ENCODE data around the gene PRKG2. TPM values are rescaled to one million over a fixed set of nuclear protein-coding genes. Genes with fewer than 3 reads are reported as not detected.

PRKG2 gene
- total and polyA plus RNA-seq, 2 donors = 0.84 to 3.0 TPM

DNA sequence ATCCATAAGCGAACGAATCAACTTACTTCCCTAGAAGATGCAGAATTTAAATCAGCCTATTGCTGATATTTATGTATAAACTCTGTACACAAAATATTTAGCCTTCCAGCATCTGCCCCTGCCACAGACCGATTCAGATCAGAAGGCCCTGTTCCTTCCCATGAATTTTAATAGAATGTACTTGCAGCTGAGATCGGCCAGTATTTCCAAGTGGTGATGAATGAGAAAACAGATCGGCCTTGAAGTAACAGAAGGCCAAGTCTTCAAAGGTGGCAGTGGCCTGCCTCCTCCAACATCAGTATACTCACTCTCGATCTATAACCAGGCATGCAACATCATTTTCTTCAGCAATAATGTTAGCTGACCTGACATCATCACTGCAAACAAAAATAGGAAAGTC, 66.4 kb downstream of the PRKG2 start:
- Histone ChIP-seq H3K36me3 (ENCODE audit: control insufficient read depth in 2 of 2, insufficient read depth in 2 of 2, low read length in 1 of 2) (no peaks in the 10 kb centered on the region), H3K27me3 (ENCODE audit: control insufficient read depth in 2 of 2, insufficient read depth in 1 of 2, low read length in 1 of 2) (no peaks in the 10 kb centered on the region), H3K4me3 (ENCODE audit: low read length in 2 of 2) (no peak overlapping the region), H3K9me3 (ENCODE audit: control insufficient read depth in 2 of 2, insufficient read depth in 1 of 2, low read length in 1 of 2) (no peaks in the 10 kb centered on the region), H3K4me1 (ENCODE audit: control insufficient read depth in 2 of 2, insufficient read depth in 2 of 2, low read length in 2 of 2) (no peaks in the 10 kb centered on the region), H3K27ac (ENCODE audit: low read depth in 1 of 2, low read length in 1 of 2) (no peak overlapping the region)
- DNase-seq (ENCODE audit: low read depth in 6 of 9, low spot score in 9 of 9) = no peak
- 96% methylated on average over 6 of the region's 6 CpGs for WGBS

DNA sequence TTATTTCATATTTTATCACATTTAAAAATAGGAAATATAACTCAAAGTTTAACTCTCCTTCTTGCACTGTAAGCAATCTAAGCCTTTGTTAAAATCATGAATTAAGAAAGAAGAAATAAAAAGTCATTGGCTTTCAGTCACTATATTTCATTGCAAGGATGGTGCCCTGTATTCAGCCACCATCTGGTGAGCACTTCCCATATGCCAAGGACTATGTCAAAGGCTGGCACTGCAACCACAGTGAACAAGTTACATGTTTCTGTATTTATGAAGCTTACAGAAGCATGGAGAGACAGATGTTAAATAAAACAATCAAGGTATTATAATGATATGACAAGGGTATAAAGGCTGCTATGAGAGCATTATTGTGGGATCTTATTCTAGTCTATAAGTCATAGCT, 68.6 kb downstream of the PRKG2 start:
- H3K27me3 ChIP-seq (ENCODE audit: control insufficient read depth in 2 of 2, insufficient read depth in 1 of 2, low read length in 1 of 2) = no peaks in the 10 kb centered on the region
- no peaks in the 10 kb centered on the region for H3K36me3 ChIP-seq (ENCODE audit: control insufficient read depth in 2 of 2, insufficient read depth in 2 of 2, low read length in 1 of 2)
- DNase-seq (ENCODE audit: low read depth in 6 of 9, low spot score in 9 of 9) = no peak
- H3K27ac ChIP-seq (ENCODE audit: low read depth in 1 of 2, low read length in 1 of 2) = no peak overlapping the region
- no peaks in the 10 kb centered on the region for H3K9me3 ChIP-seq (ENCODE audit: control insufficient read depth in 2 of 2, insufficient read depth in 1 of 2, low read length in 1 of 2)
- H3K4me3 ChIP-seq (ENCODE audit: low read length in 2 of 2) = no peak overlapping the region
- H3K4me1 ChIP-seq (ENCODE audit: control insufficient read depth in 2 of 2, insufficient read depth in 2 of 2, low read length in 2 of 2) = no peaks in the 10 kb centered on the region

GRCh38 chr4:81143183-81143582, 71.8 kb downstream of the PRKG2 start:
- 59% methylated on average over 2 of the region's 2 CpGs for WGBS
- no peaks in the 10 kb centered on the region for H3K9me3 ChIP-seq (ENCODE audit: control insufficient read depth in 2 of 2, insufficient read depth in 1 of 2, low read length in 1 of 2)
- no peak for DNase-seq (ENCODE audit: low read depth in 6 of 9, low spot score in 9 of 9)

GRCh38 chr4:81142744-81143143, 72.3 kb downstream of the PRKG2 start:
- 86% methylated on average over 7 of the region's 7 CpGs for WGBS
- Histone ChIP-seq H3K36me3 (ENCODE audit: control insufficient read depth in 2 of 2, insufficient read depth in 2 of 2, low read length in 1 of 2) (no peaks in the 10 kb centered on the region), H3K4me1 (ENCODE audit: control insufficient read depth in 2 of 2, insufficient read depth in 2 of 2, low read length in 2 of 2) (no peaks in the 10 kb centered on the region), H3K27me3 (ENCODE audit: control insufficient read depth in 2 of 2, insufficient read depth in 1 of 2, low read length in 1 of 2) (no peaks in the 10 kb centered on the region), H3K9me3 (ENCODE audit: control insufficient read depth in 2 of 2, insufficient read depth in 1 of 2, low read length in 1 of 2) (no peaks in the 10 kb centered on the region), H3K27ac (ENCODE audit: low read depth in 1 of 2, low read length in 1 of 2) (no peak overlapping the region), H3K4me3 (ENCODE audit: low read length in 2 of 2) (no peak overlapping the region)
- no peak for DNase-seq (ENCODE audit: low read depth in 6 of 9, low spot score in 9 of 9)

More at GRCh38 chr4:81143183-81143582, 71.8 kb downstream of the PRKG2 start:
- Histone ChIP-seq H3K4me1 (ENCODE audit: control insufficient read depth in 2 of 2, insufficient read depth in 2 of 2, low read length in 2 of 2) (no peaks in the 10 kb centered on the region), H3K27ac (ENCODE audit: low read depth in 1 of 2, low read length in 1 of 2) (no peak overlapping the region), H3K4me3 (ENCODE audit: low read length in 2 of 2) (no peak overlapping the region), H3K36me3 (ENCODE audit: control insufficient read depth in 2 of 2, insufficient read depth in 2 of 2, low read length in 1 of 2) (no peaks in the 10 kb centered on the region), H3K27me3 (ENCODE audit: control insufficient read depth in 2 of 2, insufficient read depth in 1 of 2, low read length in 1 of 2) (no peaks in the 10 kb centered on the region)

DNA sequence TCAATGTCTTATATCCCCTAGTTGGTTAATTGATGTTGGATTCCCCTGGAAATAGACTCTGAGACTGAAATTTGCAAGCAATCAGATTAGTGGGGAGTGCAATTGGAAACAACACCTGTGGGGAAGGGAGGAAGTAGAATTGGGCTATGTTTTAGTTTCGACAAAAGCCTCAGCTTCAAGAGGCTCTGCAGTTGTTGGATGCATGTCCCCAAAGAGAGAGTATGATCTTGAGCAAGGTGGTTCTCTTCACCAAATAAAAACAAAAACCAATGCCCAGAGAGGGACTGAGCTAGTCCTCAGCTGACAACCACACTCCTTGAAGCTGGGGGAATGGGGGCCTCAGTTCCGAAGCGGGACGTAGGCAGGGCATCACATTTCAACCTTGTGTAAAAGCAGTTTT, 77.1 kb downstream of the PRKG2 start:
- Histone ChIP-seq H3K4me1 (ENCODE audit: control insufficient read depth in 2 of 2, insufficient read depth in 2 of 2, low read length in 2 of 2) (no peaks in the 10 kb centered on the region), H3K9me3 (ENCODE audit: control insufficient read depth in 2 of 2, insufficient read depth in 1 of 2, low read length in 1 of 2) (no peaks in the 10 kb centered on the region), H3K4me3 (ENCODE audit: low read length in 2 of 2) (no peak overlapping the region), H3K27me3 (ENCODE audit: control insufficient read depth in 2 of 2, insufficient read depth in 1 of 2, low read length in 1 of 2) (no peaks in the 10 kb centered on the region), H3K27ac (ENCODE audit: low read depth in 1 of 2, low read length in 1 of 2) (no peak overlapping the region), H3K36me3 (ENCODE audit: control insufficient read depth in 2 of 2, insufficient read depth in 2 of 2, low read length in 1 of 2) (no peaks in the 10 kb centered on the region)
- over 99% methylated on average over 4 of the region's 4 CpGs for WGBS
- DNase-seq (ENCODE audit: low read depth in 6 of 9, low spot score in 9 of 9) = no peak

DNA sequence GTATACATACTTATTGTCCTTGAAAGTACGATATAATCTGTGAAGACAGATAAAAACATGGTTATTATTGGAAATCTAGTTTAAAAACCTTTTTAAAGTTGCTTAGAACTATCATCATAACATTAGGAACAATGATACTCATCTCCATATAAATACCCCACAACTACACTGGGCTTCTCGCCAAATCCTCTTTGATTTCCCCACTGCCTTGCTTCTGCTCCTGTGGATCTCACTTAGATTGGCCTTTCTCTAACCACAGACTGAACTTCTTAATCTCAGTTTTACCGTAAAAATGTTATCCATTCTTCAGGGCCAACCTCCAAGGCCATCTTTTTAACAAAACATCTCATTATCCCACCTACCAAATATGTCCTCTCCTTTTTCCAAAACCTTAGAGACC, 77.6 kb downstream of the PRKG2 start:
- H3K9me3 ChIP-seq (ENCODE audit: control insufficient read depth in 2 of 2, insufficient read depth in 1 of 2, low read length in 1 of 2) = no peaks in the 10 kb centered on the region
- H3K27ac ChIP-seq (ENCODE audit: low read depth in 1 of 2, low read length in 1 of 2) = no peak overlapping the region
- H3K4me3 ChIP-seq (ENCODE audit: low read length in 2 of 2) = no peak overlapping the region
- no peaks in the 10 kb centered on the region for H3K36me3 ChIP-seq (ENCODE audit: control insufficient read depth in 2 of 2, insufficient read depth in 2 of 2, low read length in 1 of 2)
- no peaks in the 10 kb centered on the region for H3K4me1 ChIP-seq (ENCODE audit: control insufficient read depth in 2 of 2, insufficient read depth in 2 of 2, low read length in 2 of 2)
- 93% methylated on average over 3 of the region's 3 CpGs for WGBS
- no peaks in the 10 kb centered on the region for H3K27me3 ChIP-seq (ENCODE audit: control insufficient read depth in 2 of 2, insufficient read depth in 1 of 2, low read length in 1 of 2)
- DNase-seq (ENCODE audit: low read depth in 6 of 9, low spot score in 9 of 9) = no peak

- DNase-seq (ENCODE audit: low read depth in 6 of 9, low spot score in 9 of 9) = no peak
- no peaks in the 10 kb centered on the region for H3K4me1 ChIP-seq (ENCODE audit: control insufficient read depth in 2 of 2, insufficient read depth in 2 of 2, low read length in 2 of 2)
- WGBS = 92% methylated on average over 8 of the region's 8 CpGs
- no peak overlapping the region for H3K27ac ChIP-seq (ENCODE audit: low read depth in 1 of 2, low read length in 1 of 2)
- no peaks in the 10 kb centered on the region for H3K27me3 ChIP-seq (ENCODE audit: control insufficient read depth in 2 of 2, insufficient read depth in 1 of 2, low read length in 1 of 2)
- H3K9me3 ChIP-seq (ENCODE audit: control insufficient read depth in 2 of 2, insufficient read depth in 1 of 2, low read length in 1 of 2) = no peaks in the 10 kb centered on the region
- H3K36me3 ChIP-seq (ENCODE audit: control insufficient read depth in 2 of 2, insufficient read depth in 2 of 2, low read length in 1 of 2) = no peaks in the 10 kb centered on the region
- H3K4me3 ChIP-seq (ENCODE audit: low read length in 2 of 2) = no peak overlapping the region
Measured at GRCh38 chr4:81136161-81136905, 78.7 kb downstream of the PRKG2 start.

GRCh38 chr4:81135501-81135900, 79.5 kb downstream of the PRKG2 start:
- Histone ChIP-seq H3K27ac (ENCODE audit: low read depth in 1 of 2, low read length in 1 of 2) (no peak overlapping the region), H3K4me3 (ENCODE audit: low read length in 2 of 2) (no peak overlapping the region), H3K36me3 (ENCODE audit: control insufficient read depth in 2 of 2, insufficient read depth in 2 of 2, low read length in 1 of 2) (no peaks in the 10 kb centered on the region), H3K27me3 (ENCODE audit: control insufficient read depth in 2 of 2, insufficient read depth in 1 of 2, low read length in 1 of 2) (no peaks in the 10 kb centered on the region), H3K9me3 (ENCODE audit: control insufficient read depth in 2 of 2, insufficient read depth in 1 of 2, low read length in 1 of 2) (no peaks in the 10 kb centered on the region), H3K4me1 (ENCODE audit: control insufficient read depth in 2 of 2, insufficient read depth in 2 of 2, low read length in 2 of 2) (no peaks in the 10 kb centered on the region)
- no peak for DNase-seq (ENCODE audit: low read depth in 6 of 9, low spot score in 9 of 9)
- WGBS = 62% methylated on average over 2 of the region's 2 CpGs

DNA sequence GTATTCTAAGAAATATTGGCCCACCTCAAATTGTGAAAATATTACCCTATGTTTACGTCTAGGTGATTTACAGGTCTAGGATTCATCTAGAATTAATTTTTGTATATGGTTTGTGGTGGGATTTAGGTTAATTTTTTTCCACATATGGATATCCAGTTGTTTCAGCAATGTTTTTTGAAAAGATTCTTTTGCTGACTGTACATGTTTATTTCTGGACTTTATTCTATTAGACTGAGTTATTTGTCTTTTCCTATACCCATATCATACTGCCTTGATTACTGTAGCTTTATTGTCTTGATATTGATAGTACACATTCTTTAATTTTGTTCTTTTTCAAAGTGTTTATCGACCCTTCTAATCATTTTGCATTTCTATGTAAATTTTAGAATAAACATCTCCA, 83.5 kb downstream of the PRKG2 start:
- 95% methylated on average over 2 of the region's 2 CpGs for WGBS

More for the DNA sequence above, 83.5 kb downstream of the PRKG2 start:
- DNase-seq (ENCODE audit: low read depth in 6 of 9, low spot score in 9 of 9) = no peak
- Histone ChIP-seq H3K36me3 (ENCODE audit: control insufficient read depth in 2 of 2, insufficient read depth in 2 of 2, low read length in 1 of 2) (no peaks in the 10 kb centered on the region), H3K4me3 (ENCODE audit: low read length in 2 of 2) (no peak overlapping the region), H3K4me1 (ENCODE audit: control insufficient read depth in 2 of 2, insufficient read depth in 2 of 2, low read length in 2 of 2) (no peaks in the 10 kb centered on the region), H3K27me3 (ENCODE audit: control insufficient read depth in 2 of 2, insufficient read depth in 1 of 2, low read length in 1 of 2) (no peaks in the 10 kb centered on the region), H3K9me3 (ENCODE audit: control insufficient read depth in 2 of 2, insufficient read depth in 1 of 2, low read length in 1 of 2) (no peaks in the 10 kb centered on the region), H3K27ac (ENCODE audit: low read depth in 1 of 2, low read length in 1 of 2) (no peak overlapping the region)
